H1 (cell line): ENCODE data around the gene DYDC2. TPM values are rescaled to one million over a fixed set of nuclear protein-coding genes. Genes with fewer than 3 reads are reported as not detected.

Experiments used
- CTCF ChIA-PET: fragments of 300-600 bp; sonication (Branson Sonifier 250); formaldehyde crosslinking; loops from one replicate; lab custom pipeline; 2021; ENCODE audit not compliant: partially characterized antibody; lab: Charles Lee
- POLR2A ChIA-PET: fragments of 300-600 bp; sonication (Branson Sonifier 250); formaldehyde crosslinking; loops from one replicate; lab custom pipeline; 2021; ENCODE audit warnings: inconsistent platforms; ENCODE audit not compliant: partially characterized antibody; lab: Charles Lee
- DNase-seq, 2 experiments: peaks; one replicate each; pipeline versions ENCODE4 v3.0.0 to v3.0.0-alpha.2; 2010 to 2022; ENCODE audit warnings: low spot score in 2 of 2, low read depth in 1 of 2, mixed read lengths in 1 of 2
- FAIRE-seq: peaks from 2 replicates; lab custom pipeline; 2011; peaks lifted over from hg19 to GRCh38; lab: Jason Lieb, UNC
- H2AFZ ChIP-seq: 2 replicates; pipeline ENCODE4 v1.8.1; 2012; ENCODE audit warnings: low read length, inconsistent platforms
- H2AK5ac ChIP-seq: 2 replicates; pipeline ENCODE4 v1.6.1; 2013; ENCODE audit warnings: low read depth, low read length
- H2BK120ac ChIP-seq: replicated peaks from 2 replicates; pipeline ENCODE3; 2013; ENCODE audit warnings: low read depth, low read length, inconsistent platforms
- H2BK12ac ChIP-seq: 2 replicates; pipeline ENCODE4 v1.6.1; 2013; ENCODE audit warnings: low read depth, low read length
- H2BK15ac ChIP-seq: 2 replicates; pipeline ENCODE4 v1.6.1; 2013; ENCODE audit warnings: low read length
- H2BK20ac ChIP-seq: 2 replicates; pipeline ENCODE4 v1.6.1; 2013; ENCODE audit warnings: low read length
- H2BK5ac ChIP-seq: 2 replicates; pipeline ENCODE4 v1.6.1; 2013; ENCODE audit warnings: low read depth, low read length
- H3K14ac ChIP-seq: 2 replicates; pipeline ENCODE4 v1.6.1; 2013; ENCODE audit warnings: inconsistent platforms; ENCODE audit not compliant: insufficient read length
- H3K18ac ChIP-seq: 2 replicates; pipeline ENCODE4 v1.6.1; 2013; ENCODE audit warnings: low read length; ENCODE audit errors: extremely low read depth
- H3K23ac ChIP-seq: 2 replicates; pipeline ENCODE4 v1.6.1; 2013; ENCODE audit warnings: inconsistent platforms; ENCODE audit not compliant: insufficient read length
- H3K23me2 ChIP-seq: 2 replicates; pipeline ENCODE4 v1.6.1; 2013; ENCODE audit warnings: low read depth, low read length
- H3K27ac ChIP-seq: 2 replicates; pipeline ENCODE4 v1.6.1; 2011; ENCODE audit warnings: low read depth, low read length, inconsistent platforms
- H3K27me3 ChIP-seq, 4 experiments: replicated peaks in 1 of 4; 1 replicate in 1 of 4; 2 replicates in 3 of 4; pipeline versions ENCODE4 v1.6.1 to v1.8.1; 2011 to 2013; ENCODE audit warnings: low read length in 3 of 4, mild to moderate bottlenecking in 3 of 4, inconsistent platforms in 2 of 4, mixed read lengths in 2 of 4, moderate library complexity in 1 of 4; ENCODE audit not compliant: control insufficient read depth in 3 of 4, insufficient read depth in 3 of 4; ENCODE audit errors: extremely low read depth in 1 of 4
- H3K36me3 ChIP-seq, 4 experiments: 2 replicates each; pipeline versions ENCODE4 v1.6.1 to v1.8.1; 2011 to 2013; ENCODE audit warnings: mild to moderate bottlenecking in 4 of 4, low read length in 3 of 4, moderate library complexity in 2 of 4, control low read depth in 1 of 4, inconsistent platforms in 1 of 4; ENCODE audit not compliant: insufficient read depth in 4 of 4, control insufficient read depth in 2 of 4
- H3K4ac ChIP-seq: replicated peaks from 2 replicates; pipeline ENCODE3; 2013; ENCODE audit warnings: low read length, low read depth, mixed read lengths, inconsistent platforms; ENCODE audit not compliant: insufficient read length
- H3K4me1 ChIP-seq, 4 experiments: replicated peaks in 1 of 4; 1 replicate in 1 of 4; 2 replicates in 3 of 4; pipeline versions ENCODE4 v1.6.1 to v1.8.1; 2011 to 2013; ENCODE audit warnings: low read length in 3 of 4, inconsistent platforms in 2 of 4, mixed read lengths in 1 of 4; ENCODE audit not compliant: insufficient read depth in 4 of 4, control insufficient read depth in 3 of 4
- H3K4me2 ChIP-seq, 2 experiments: 2 replicates each; pipeline versions ENCODE4 v1.6.1 to v1.8.1; 2011 to 2013; ENCODE audit warnings: low read depth in 2 of 2, low read length in 2 of 2, control low read depth in 1 of 2, inconsistent platforms in 1 of 2, mild to moderate bottlenecking in 1 of 2; ENCODE audit not compliant: insufficient read depth in 1 of 2
- H3K4me3 ChIP-seq, 4 experiments: fragments of 200-600, 300-600 bp in 1 of 4; sonication (generic), shearing (Covaris generic), sonication (Bioruptor Twin) in 1 of 4; 2 replicates each; pipeline versions ENCODE4 v1.5.1 to v1.8.1; 2011 to 2016; ENCODE audit warnings: low read length in 4 of 4, low read depth in 3 of 4, control low read depth in 2 of 4, inconsistent platforms in 2 of 4, mild to moderate bottlenecking in 2 of 4, mixed read lengths in 1 of 4, moderate library complexity in 1 of 4; ENCODE audit not compliant: insufficient read depth in 2 of 4; ENCODE audit errors: extremely low read depth in 1 of 4
- H3K56ac ChIP-seq: replicated peaks from 2 replicates; pipeline ENCODE3; 2013; ENCODE audit warnings: low read depth, mild to moderate bottlenecking, mixed read lengths, low read length, inconsistent platforms; ENCODE audit not compliant: insufficient read length
- H3K79me1 ChIP-seq: 2 replicates; pipeline ENCODE4 v1.6.1; 2013; ENCODE audit warnings: low read depth, low read length, control low read depth
- H3K79me2 ChIP-seq, 2 experiments: 2 replicates each; pipeline versions ENCODE4 v1.6.1 to v1.8.1; 2012 to 2013; ENCODE audit warnings: low read length in 2 of 2, mild to moderate bottlenecking in 2 of 2, inconsistent platforms in 1 of 2; ENCODE audit not compliant: insufficient read depth in 2 of 2, control insufficient read depth in 1 of 2
- H3K9ac ChIP-seq, 4 experiments: replicated peaks in 1 of 4; 1 replicate in 1 of 4; 2 replicates in 3 of 4; pipeline versions ENCODE4 v1.6.1 to v1.8.1; 2011 to 2013; ENCODE audit warnings: low read depth in 3 of 4, low read length in 3 of 4, control low read depth in 2 of 4, mild to moderate bottlenecking in 2 of 4, moderate library complexity in 2 of 4, inconsistent platforms in 1 of 4; ENCODE audit errors: extremely low read depth in 1 of 4
- H3K9me3 ChIP-seq, 2 experiments: 2 replicates each; pipeline versions ENCODE4 v1.6.1 to v1.8.1; 2012 to 2013; ENCODE audit warnings: mild to moderate bottlenecking in 2 of 2, moderate library complexity in 2 of 2, control low read depth in 1 of 2, inconsistent platforms in 1 of 2, low read depth in 1 of 2, low read length in 1 of 2, mixed read lengths in 1 of 2; ENCODE audit not compliant: insufficient read depth in 2 of 2
- H4K20me1 ChIP-seq, 2 experiments: replicated peaks in 1 of 2; 2 replicates each; pipeline versions ENCODE3 to v1.8.1; 2011 to 2013; ENCODE audit warnings: inconsistent platforms in 2 of 2, low read length in 2 of 2, mild to moderate bottlenecking in 1 of 2; ENCODE audit not compliant: insufficient read depth in 2 of 2, control insufficient read depth in 1 of 2
- H4K5ac ChIP-seq: 2 replicates; pipeline ENCODE4 v1.6.1; 2013; ENCODE audit warnings: low read length, low read depth, mixed read lengths, inconsistent platforms; ENCODE audit not compliant: insufficient read length
- H4K8ac ChIP-seq: 2 replicates; pipeline ENCODE4 v1.8.0; 2013; ENCODE audit warnings: mild to moderate bottlenecking, moderate library complexity, low read length, inconsistent platforms; ENCODE audit not compliant: insufficient read depth; ENCODE audit errors: extremely low read depth
- H4K91ac ChIP-seq: replicated peaks from 2 replicates; pipeline ENCODE3; 2013; ENCODE audit warnings: low read length, mixed read lengths, inconsistent platforms; ENCODE audit not compliant: insufficient read length
- CHD1 ChIP-seq: IDR thresholded peaks from 2 replicates; pipeline ENCODE4 v1.6.1; 2012; ENCODE audit warnings: low read depth, low read length, improper control_type of control experiment
- CTBP2 ChIP-seq: IDR thresholded peaks from 2 replicates; pipeline ENCODE4 v1.7.0; 2011; ENCODE audit warnings: borderline replicate concordance, mild to moderate bottlenecking, moderate library complexity, mixed read lengths, low read length; ENCODE audit not compliant: insufficient read depth, insufficient read length
- SP4 ChIP-seq: IDR thresholded peaks from 2 replicates; pipeline ENCODE4 v1.6.1; 2012; ENCODE audit warnings: low read length, inconsistent platforms
- WGBS, 2 experiments: shearing (Covaris generic) in 1 of 2; methylation state at CpG; one replicate each; pipeline versions ENCODE4 v1.1.6 to v1.1.7; 2013 to 2015; ENCODE audit warnings: low lambda C conversion rate in 2 of 2, mixed read lengths in 2 of 2, inconsistent platforms in 1 of 2, low coverage in 1 of 2, missing lambda C conversion rate in 1 of 2; ENCODE audit not compliant: insufficient replicate concordance in 2 of 2, insufficient coverage in 1 of 2, insufficient read length in 1 of 2; ENCODE audit errors: extremely low coverage in 1 of 2, missing lambda C conversion rate in 1 of 2; 5-methylcytosine and 5-hydroxymethylcytosine counted together
- polyA plus RNA-seq, 7 experiments: library from polyadenylated mRNA; depleted of rRNA in 3 of 7; stranded (reverse) in 5 of 7; unstranded in 2 of 7; fragments of >200 nt in 5 of 7; fragments of 200-250 nt in 2 of 7; gene quantifications; 1 replicate in 5 of 7; 2 replicates in 1 of 7; 4 replicates in 1 of 7; pipeline versions ENCODE4 v1.2.1 to v1.2.3, GENCODE V29; 2011 to 2013; ENCODE audit warnings: missing spikeins in 2 of 7, mixed read lengths in 2 of 7
- total RNA-seq: library from RNA; stranded (reverse); fragmentation: NEBNext Ultra II Directional; extraction: Animal tissue kit (Norgen Biotek cat#: 25700); gene quantifications from 2 replicates; pipeline ENCODE4 v1.2.1, GENCODE V29; 2021

The DYDC2 gene
- total and polyA plus RNA-seq, 2 of the 8 experiments (the other 6 are each of a cell fraction or from before 2014, with no cell fraction given): 1.5 to 5.2 TPM

DNA sequence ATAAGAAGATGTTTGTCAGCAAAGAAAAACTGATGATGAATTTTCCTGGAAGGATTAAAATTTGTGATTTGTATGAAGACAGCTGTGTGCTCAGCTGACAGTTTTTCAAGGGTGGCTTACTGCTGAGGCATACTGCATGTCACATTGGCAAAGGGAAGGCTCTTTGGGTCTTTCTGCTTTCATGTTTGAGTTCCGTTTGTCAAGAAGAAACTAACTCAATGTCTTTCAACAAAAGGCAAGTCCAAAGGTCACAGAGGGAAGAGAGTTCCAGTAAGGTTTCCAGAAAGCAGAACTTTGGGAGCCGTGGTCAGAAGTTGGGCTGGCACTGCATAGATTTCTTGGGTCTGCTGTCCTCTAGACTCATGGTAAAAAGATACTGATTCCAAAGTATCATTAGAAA, 16.9 kb downstream of the DYDC2 start:
- Histone ChIP-seq H3K27ac (no peak overlapping the region), H3K18ac (no peak overlapping the region), H3K4me2 (no peak overlapping the region), H2BK120ac (no peak overlapping the region), H2BK20ac (no peak overlapping the region), H2BK12ac (no peak overlapping the region), H2BK5ac (no peak overlapping the region), H3K23me2 (no peaks in the 10 kb centered on the region), H3K4me1 (no peaks in the 10 kb centered on the region)
- no peak for FAIRE-seq
- POLR2A ChIA-PET: interaction anchor here (0.6 kb wide), 1 partner anchor 14 kb away, joined by 3 read pairs; no protein-coding TSS in a partner anchor
- no peak for TF ChIP-seq SP4
- TF ChIP-seq CHD1: no peak
- no peak for TF ChIP-seq CTBP2
- TF ChIP-seq, all 59 proteins: peak for 0
- Histone ChIP-seq H3K4me3 (no peak overlapping the region), H3K14ac (no peak overlapping the region), H3K4ac (no peak overlapping the region), H2BK15ac (no peak overlapping the region), H4K20me1 (no peaks in the 10 kb centered on the region), H3K79me1 (no peaks in the 10 kb centered on the region), H3K56ac (no peak overlapping the region), H3K27me3 (no peaks in the 10 kb centered on the region; a peak in 1 of 7 replicates), H2AFZ (no peak overlapping the region), H4K91ac (no peak overlapping the region), H3K9ac (no peak overlapping the region), H3K23ac (no peak overlapping the region), H3K36me3 (no peaks in the 10 kb centered on the region), H4K5ac (no peak overlapping the region), H4K8ac (no peak overlapping the region), H3K9me3 (no peaks in the 10 kb centered on the region; a peak in 1 of 4 replicates), H2AK5ac (no peak overlapping the region), H3K79me2 (no peaks in the 10 kb centered on the region)
- 87% methylated on average over 2 of the region's 2 CpGs; no CpG with 5 or more reads in 1 of the 2 experiments for WGBS, 2 experiments
- CTCF ChIA-PET: interaction anchor here (0.5 to 1.3 kb wide), 5 partner anchors 75 to 645 kb away, joined by 3 to 4 read pairs (median 3); no protein-coding TSS in a partner anchor
- no peak for DNase-seq
